HepG2 (cell line): ENCODE results near the gene MUC4. TPM values are rescaled to one million over a fixed set of nuclear protein-coding genes. Genes with fewer than 3 reads are reported as not detected.

Experiments used
- ATAC-seq: fragments of 200-7000 bp; cut with Tn5 transposase; 3 replicates; pipeline ENCODE4 v1.9.1; 2020; ENCODE audit warnings: mild to moderate bottlenecking, moderate library complexity
- BruUV-seq: library from RNA; stranded (reverse); fragments of 400-500 nt; replicated peaks from 2 replicates; lab custom pipeline; 2021; lab: Mats Ljungman, UMichigan
- CTCF ChIA-PET: fragments of 300-600 bp; formaldehyde crosslinking; extraction: SDS; loops from one replicate; lab custom pipeline; 2021; ENCODE audit warnings: low total read pairs, inconsistent platforms, low intra/inter-chr PET ratio; lab: Yijun Ruan, JAX
- POLR2A ChIA-PET: fragments of 350-600 bp; sonication (Branson Sonifier 250); formaldehyde crosslinking; loops from one replicate; lab custom pipeline; 2020; ENCODE audit warnings: antibody characterized with exemption, inconsistent platforms; lab: Yijun Ruan, JAX
- DNase-seq: peaks from one replicate; pipeline ENCODE4 v3.0.0-alpha.2; 2015; ENCODE audit warnings: low spot score
- FAIRE-seq: peaks from 3 replicates; lab custom pipeline; 2011; peaks lifted over from hg19 to GRCh38; lab: Jason Lieb, UNC
- H2AFZ ChIP-seq: one replicate; pipeline ENCODE4 v1.6.1; 2011; ENCODE audit warnings: low read length, inconsistent platforms
- H3K27ac ChIP-seq: fragments of 300-600 bp; 3 replicates; pipeline ENCODE4 v1.8.0; 2011; ENCODE audit warnings: mixed run types, mild to moderate bottlenecking, mixed read lengths, low read length, inconsistent platforms; ENCODE audit not compliant: insufficient read depth; ENCODE audit errors: extremely low read length
- H3K27me3 ChIP-seq, 2 experiments: fragments of 200-600 bp in 1 of 2; 2 replicates in 1 of 2; 3 replicates in 1 of 2; pipeline versions ENCODE4 v1.6.0 to v1.8.0; 2011; ENCODE audit warnings: low read length in 2 of 2, mild to moderate bottlenecking in 2 of 2, moderate library complexity in 2 of 2, inconsistent platforms in 1 of 2; ENCODE audit not compliant: insufficient read depth in 2 of 2, control insufficient read depth in 1 of 2
- H3K36me3 ChIP-seq, 2 experiments: fragments of 200-600 bp in 1 of 2; replicated peaks in 1 of 2; 2 replicates in 1 of 2; 3 replicates in 1 of 2; pipeline versions ENCODE4 v1.5.1 to v1.8.0; 2011; ENCODE audit warnings: low read length in 2 of 2, inconsistent platforms in 1 of 2; ENCODE audit not compliant: insufficient read depth in 2 of 2, control insufficient read depth in 1 of 2
- H3K4me1 ChIP-seq: 2 replicates; pipeline ENCODE4 v1.5.1; 2012; ENCODE audit warnings: low read length, inconsistent platforms; ENCODE audit not compliant: insufficient read depth
- H3K4me2 ChIP-seq: 2 replicates; pipeline ENCODE4 v1.6.0; 2011; ENCODE audit warnings: low read depth, low read length, inconsistent platforms
- H3K4me3 ChIP-seq, 3 experiments: fragments of 200-600 bp in 1 of 3; sonication (generic), shearing (Covaris generic) in 1 of 3; replicated peaks in 1 of 3; 2 replicates each; pipeline ENCODE4 v1.5.1; 2011 to 2016; ENCODE audit warnings: low read length in 3 of 3, inconsistent platforms in 2 of 3, low read depth in 2 of 3, mild to moderate bottlenecking in 2 of 3, control low read depth in 1 of 3, mixed read lengths in 1 of 3; ENCODE audit not compliant: insufficient read depth in 1 of 3
- H3K79me2 ChIP-seq: one replicate; pipeline ENCODE4 v1.6.1; 2011; ENCODE audit warnings: low read length, inconsistent platforms; ENCODE audit not compliant: insufficient read depth
- H3K9ac ChIP-seq: 2 replicates; pipeline ENCODE4 v1.6.0; 2011; ENCODE audit warnings: mild to moderate bottlenecking, low read depth, low read length, inconsistent platforms; ENCODE audit not compliant: insufficient read depth
- H3K9me3 ChIP-seq: 2 replicates; pipeline ENCODE4 v1.5.1; 2012; ENCODE audit warnings: mild to moderate bottlenecking, low read length
- H4K20me1 ChIP-seq: 2 replicates; pipeline ENCODE4 v1.6.0; 2011; ENCODE audit warnings: inconsistent platforms, mild to moderate bottlenecking, low read length, moderate library complexity; ENCODE audit not compliant: insufficient read depth
- HOMEZ ChIP-seq: IDR thresholded peaks from 2 replicates; pipeline ENCODE4 v1.6.1; 2016; ENCODE audit warnings: low read depth
- ISX ChIP-seq: sonication (generic); formaldehyde crosslinking; conservative IDR thresholded peaks from 2 replicates; pipeline ENCODE4 v1.5.0; 2020; ENCODE audit warnings: missing genetic modification reagents
- KAT7 ChIP-seq: IDR thresholded peaks from 2 replicates; pipeline ENCODE4 v1.6.1; 2018; ENCODE audit warnings: borderline replicate concordance, missing compliant biosample characterization
- KDM2A ChIP-seq: sonication (generic); formaldehyde crosslinking; IDR thresholded peaks from 2 replicates; pipeline ENCODE4 v1.4.0; 2020; ENCODE audit warnings: low read depth, missing genetic modification reagents, borderline replicate concordance
- MEIS1 ChIP-seq: sonication (generic); formaldehyde crosslinking; IDR thresholded peaks from 2 replicates; pipeline ENCODE4 v1.9.0; 2021; ENCODE audit warnings: mild to moderate bottlenecking, missing genetic modification reagents, moderate library complexity, borderline replicate concordance
- MXI1 ChIP-seq: IDR thresholded peaks from 3 replicates; pipeline ENCODE4 v1.6.1; 2012; ENCODE audit warnings: low read depth, low read length, inconsistent platforms, borderline replicate concordance
- NCOA1 ChIP-seq: sonication (generic); formaldehyde crosslinking; IDR thresholded peaks from 2 replicates; pipeline ENCODE4 v1.9.0; 2021; ENCODE audit warnings: missing genetic modification reagents
- PRDM10 ChIP-seq: sonication (generic); formaldehyde crosslinking; IDR thresholded peaks from 2 replicates; pipeline ENCODE4 v1.4.0; 2020; ENCODE audit warnings: low read depth, missing genetic modification reagents
- RAD21 ChIP-seq: fragments of 450-650 bp; formaldehyde crosslinking; IDR thresholded peaks from 2 replicates; pipeline ENCODE4 v1.5.0; 2020; ENCODE audit warnings: mild to moderate bottlenecking
- THYN1 ChIP-seq: sonication (generic); formaldehyde crosslinking; IDR thresholded peaks from 2 replicates; pipeline ENCODE4 v1.8.1; 2023; ENCODE audit warnings: low read depth, mild to moderate bottlenecking, moderate library complexity, missing genetic modification reagents, borderline replicate concordance
- ZC3H4 ChIP-seq: sonication (generic); formaldehyde crosslinking; IDR thresholded peaks from 2 replicates; pipeline ENCODE4 v1.4.0; 2020; ENCODE audit warnings: missing genetic modification reagents, borderline replicate concordance
- ZNF256 ChIP-seq: sonication (generic); formaldehyde crosslinking; conservative IDR thresholded peaks from 2 replicates; pipeline ENCODE4 v1.4.0; 2020; ENCODE audit warnings: missing genetic modification reagents
- ZNF276 ChIP-seq: sonication (generic); formaldehyde crosslinking; IDR thresholded peaks from 2 replicates; pipeline ENCODE4 v1.4.0; 2020; ENCODE audit warnings: mild to moderate bottlenecking, low read depth, missing genetic modification reagents
- ZNF629 ChIP-seq: sonication (generic); formaldehyde crosslinking; conservative IDR thresholded peaks from 2 replicates; pipeline ENCODE4 v1.5.0; 2020; ENCODE audit warnings: missing genetic modification reagents
- ZNF770 ChIP-seq: sonication (generic); formaldehyde crosslinking; IDR thresholded peaks from 2 replicates; pipeline ENCODE4 v1.5.0; 2020; ENCODE audit warnings: mild to moderate bottlenecking, missing genetic modification reagents
- WGBS: methylation state at CpG from one replicate; pipeline ENCODE4 v1.1.6; 2017; ENCODE audit warnings: low lambda C conversion rate; 5-methylcytosine and 5-hydroxymethylcytosine counted together
- in situ Hi-C: cut with HindIII; loops from 2 replicates; pipeline ENCODE4 v1.10.0; 2017; ENCODE audit warnings: low pct_unique_long_range_greater_than_20kb; ENCODE audit not compliant: extremely low pct_ligation_motif_present
- intact Hi-C: fragments of 100-400 bp; cut with micrococcal nuclease; formaldehyde crosslinking; loops from one replicate; pipeline ENCODE4 v1.10.0; 2022; ENCODE audit not compliant: unreplicated experiment
- polyA plus RNA-seq, 8 experiments: library from polyadenylated mRNA; depleted of rRNA in 3 of 8; stranded (reverse) in 7 of 8; unstranded in 1 of 8; fragments of >200 nt; fragmentation: Illumina TruSeq in 4 of 8; extraction: Trizol in 4 of 8; gene quantifications; 2 replicates each; pipeline versions ENCODE4 v1.2.1 to v1.2.3, GENCODE V29; 2011 to 2016; ENCODE audit warnings: low read depth in 4 of 8, missing spikeins in 1 of 8, mixed read lengths in 1 of 8; ENCODE audit not compliant: insufficient read depth in 1 of 8
- total RNA-seq, 5 experiments: library from RNA; depleted of rRNA; stranded (reverse); fragments of >200 nt; fragmentation: Illumina TruSeq; extraction: Trizol; gene quantifications; 2 replicates each; pipeline ENCODE4 v1.2.3, GENCODE V29; 2016; ENCODE audit warnings: low read depth in 1 of 5

Gene MUC4
- total and polyA plus RNA-seq, 2 of the 13 experiments (the other 11 are each of a cell fraction or from before 2014, with no cell fraction given): not detected

- ChIA-PET POLR2A (no interaction called here), CTCF (no interaction called here)
- no TSS peak for BruUV-seq
- H3K27ac ChIP-seq: no peak overlapping the region
- H3K36me3 ChIP-seq: no peaks in the 10 kb centered on the region
- WGBS: 0% methylated on average over 1 of the region's 5 CpGs
- DNase-seq (no peak), ATAC-seq (no peak), FAIRE-seq (no peak)
- H3K27me3 ChIP-seq: peaks cover 8 to 55% of the 10 kb centered on the region in 2 experiments; a peak in 4 of 5 replicates
- H3K9ac ChIP-seq: no peak overlapping the region
- H4K20me1 ChIP-seq: no peaks in the 10 kb centered on the region
- no peaks in the 10 kb centered on the region for H3K4me1 ChIP-seq
- no peak overlapping the region for H3K4me2 ChIP-seq
- intact Hi-C loops: no loop called here
- in situ Hi-C loops: no loop called here
- no peak overlapping the region for H2AFZ ChIP-seq
- TF ChIP-seq RAD21 (CRISPR knock-in tag) (no peak), ZC3H4 (CRISPR knock-in tag) (no peak), ZNF629 (CRISPR knock-in tag) (no peak), KAT7 (CRISPR knock-in tag) (no peak), ZNF770 (CRISPR knock-in tag) (no peak), MEIS1 (no peak), HOMEZ (no peak), NCOA1 (CRISPR knock-in tag) (no peak), PRDM10 (no peak), ZNF276 (CRISPR knock-in tag) (no peak), MXI1 (no peak), ISX (CRISPR knock-in tag) (no peak), KDM2A (CRISPR knock-in tag) (no peak), ZNF256 (CRISPR knock-in tag) (no peak), THYN1 (no peak)
- no peaks in the 10 kb centered on the region for H3K79me2 ChIP-seq
- H3K4me3 ChIP-seq: no peak overlapping the region
- H3K9me3 ChIP-seq: no peaks in the 10 kb centered on the region
Observed at GRCh38 chr3:195820901-195821300, 9.2 kb upstream of the MUC4 start.
